Measurements from ENCODE around the gene AOX1.

- TF ChIP-seq CTCF (conservative IDR thresholded peaks at IDR 0.05; ENCODE audit: low read length), result no peak
- no peak for TF ChIP-seq EZH2phosphoT487 (IDR thresholded peaks at IDR 0.05; ENCODE audit: borderline replicate concordance)
Measured at GRCh38 chr2:200716386-200716785, 130.6 kb downstream of the AOX1 start.

Measured in Loucy (cell line).